SHP77 (cell line): ENCODE data around the gene CST3.
"Not testable (repeated sequence)": the region's sequence is repeated elsewhere in the genome, so short reads cannot be mapped to it uniquely, and the experiment has no call there.

Experiments
- DNase-seq, 2 experiments: peaks; one replicate each; lab custom pipeline; 2025; lab: John Stamatoyannopoulos, UW

Gene CST3

GRCh38 chr20:23643659-23644058 lies 5.9 kb upstream of the CST3 start:
- DNase-seq = no peak

GRCh38 chr20:23641936-23642751 lies 4.4 kb upstream of the CST3 start:
- no peak for DNase-seq

GRCh38 chr20:23640671-23641667 lies 3.2 kb upstream of the CST3 start:
- no peak for DNase-seq

- no peak for DNase-seq
Measured at GRCh38 chr20:23640018-23640601, 2.4 kb upstream of the CST3 start.

GRCh38 chr20:23639490-23639958 lies 1.8 kb upstream of the CST3 start:
- no peak for DNase-seq

- no peak for DNase-seq
Measured at GRCh38 chr20:23638309-23638708, 554 bp upstream of the CST3 start.

GRCh38 chr20:23636908-23637281 lies 860 bp downstream of the CST3 start:
- no peak for DNase-seq

GRCh38 chr20:23636182-23636907 lies 1.4 kb downstream of the CST3 start:
- DNase-seq = no peak

- DNase-seq = not testable (repeated sequence)
Measured at GRCh38 chr20:23635768-23636090, 2.0 kb downstream of the CST3 start.

- DNase-seq = no peak
Measured at GRCh38 chr20:23634985-23635767, 2.6 kb downstream of the CST3 start.

GRCh38 chr20:23634044-23634801 lies 3.5 kb downstream of the CST3 start:
- no peak for DNase-seq

GRCh38 chr20:23632711-23633573 lies 4.8 kb downstream of the CST3 start:
- DNase-seq = no peak

- no peak for DNase-seq
Measured at GRCh38 chr20:23631981-23632710, 5.6 kb downstream of the CST3 start.

GRCh38 chr20:23631226-23631822 lies 6.4 kb downstream of the CST3 start:
- DNase-seq = no peak

GRCh38 chr20:23630392-23630849 lies 7.3 kb downstream of the CST3 start:
- no peak for DNase-seq

- DNase-seq = no peak
Measured at GRCh38 chr20:23629542-23630391, 8.0 kb downstream of the CST3 start.

GRCh38 chr20:23629017-23629541 lies 8.7 kb downstream of the CST3 start:
- DNase-seq = no peak
